GM18511 (cell line): ENCODE results near the gene RAD18.

Experiments
- ATAC-seq: cut with Tn5 transposase; IDR thresholded peaks from one replicate; pipeline ENCODE4 v1.9.1; 2021; ENCODE audit warnings: mild to moderate bottlenecking, moderate library complexity; ENCODE audit not compliant: unreplicated experiment

The RAD18 gene

GRCh38 chr3:8838765-8839423 is 124.4 kb downstream of the RAD18 start:
- ATAC-seq, result no peak

- ATAC-seq, result no peak
Measured at GRCh38 chr3:8838234-8838633, 125.0 kb downstream of the RAD18 start.

GRCh38 chr3:8837162-8837561 is 126.1 kb downstream of the RAD18 start:
- ATAC-seq, result no peak

- ATAC-seq, result no peak
Measured at GRCh38 chr3:8836096-8836495, 127.2 kb downstream of the RAD18 start.

- no peak for ATAC-seq
Measured at GRCh38 chr3:8835385-8835784, 127.9 kb downstream of the RAD18 start.

GRCh38 chr3:8834974-8835373 is 128.3 kb downstream of the RAD18 start:
- ATAC-seq, result no peak

- no peak for ATAC-seq
Measured at GRCh38 chr3:8827641-8828040, 135.6 kb downstream of the RAD18 start.
